COLO668 (cell line): ENCODE data around the gene CCDC12.

Source experiments
- DNase-seq: peaks from one replicate; lab custom pipeline; 2025; ENCODE audit not compliant: unreplicated experiment; lab: John Stamatoyannopoulos, UW

The CCDC12 gene

GRCh38 chr3:46976326-46977190, at the start of gene CCDC12:
Gene CCDC12, minus strand, starts transcription at chr3:46976745. Its CDS starts 13 bp downstream, at chr3:46976732.
- DNase-seq: peak; percentile 85

DNA sequence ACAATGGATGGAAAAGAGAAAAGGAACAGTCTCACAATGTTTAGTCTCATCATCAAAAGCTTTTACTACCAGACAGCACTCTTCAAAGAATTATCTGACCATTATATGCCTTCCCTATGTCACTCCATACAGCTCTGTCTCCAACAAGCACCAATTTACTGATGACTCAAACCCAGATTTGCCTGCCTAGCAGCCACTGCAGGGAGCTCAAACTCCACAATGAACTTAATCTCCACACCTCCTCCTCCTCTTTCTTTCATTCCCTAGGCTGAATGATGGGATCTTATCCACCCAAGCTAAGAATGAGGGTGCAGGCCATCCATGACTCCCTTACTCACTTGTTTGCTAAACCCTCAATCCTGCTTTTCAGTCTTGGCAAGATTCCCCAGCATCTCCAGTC, 48.4 kb upstream of the CCDC12 start:
- DNase-seq: no peak

DNA sequence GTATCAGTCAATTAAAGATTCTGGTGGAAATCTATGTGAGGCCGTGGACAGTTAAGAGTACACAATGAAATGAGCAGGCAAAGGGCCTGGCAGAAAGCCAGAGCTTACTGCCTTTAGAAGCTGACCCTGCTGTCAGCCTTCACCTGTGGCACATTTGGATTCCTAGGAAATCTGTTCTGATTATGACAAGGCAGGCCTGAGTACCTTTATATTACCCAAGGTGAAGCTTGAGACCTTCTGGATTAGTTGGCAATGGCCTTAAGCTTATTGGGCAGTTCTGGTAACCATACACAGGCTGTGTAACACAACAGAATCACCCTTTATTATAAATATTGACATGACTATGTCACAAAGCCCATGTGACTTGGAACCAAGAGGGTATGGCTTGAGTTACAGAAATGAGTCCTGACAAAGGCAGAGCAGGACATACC, 46.1 kb upstream of the CCDC12 start:
- DNase-seq: peak; percentile 48

GRCh38 chr3:47020311-47020710, 43.8 kb upstream of the CCDC12 start:
- no peak for DNase-seq

DNA sequence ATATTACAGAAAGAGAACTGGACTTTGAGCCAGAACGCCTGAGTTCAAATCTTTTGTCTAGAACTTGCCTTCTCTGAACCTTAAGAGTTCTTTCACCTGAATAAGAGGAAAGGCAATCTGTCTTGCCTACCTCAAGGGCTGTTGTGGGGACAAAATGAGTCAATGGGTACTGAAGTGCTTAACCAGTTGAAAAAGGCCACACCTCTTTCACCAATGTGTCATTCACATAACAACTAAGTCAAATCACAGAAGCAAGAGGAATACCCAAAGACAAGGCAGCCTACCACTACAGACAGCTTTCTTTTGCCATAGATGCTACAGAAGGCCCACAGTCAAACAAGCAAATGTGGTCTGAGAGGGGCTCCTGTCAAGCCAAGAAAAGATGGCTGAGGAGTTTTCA, 42.7 kb upstream of the CCDC12 start:
- no peak for DNase-seq

DNA sequence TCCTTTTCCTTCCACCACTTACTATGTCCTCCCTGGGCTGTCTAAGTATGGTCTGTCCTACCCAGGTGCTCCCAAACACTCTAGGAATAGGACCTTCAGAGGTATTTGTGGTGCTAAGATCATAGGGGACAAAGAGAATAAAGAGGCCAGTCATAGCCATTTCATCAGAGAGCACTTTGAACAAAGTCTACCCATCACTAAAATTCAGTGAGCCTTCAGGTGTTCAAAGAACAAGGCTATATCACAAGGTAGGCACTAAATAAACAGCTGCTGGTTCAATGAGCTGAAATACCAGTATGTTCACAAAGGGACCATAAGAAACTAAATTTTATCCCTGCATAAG, 41.7 kb upstream of the CCDC12 start:
- no peak for DNase-seq

DNA sequence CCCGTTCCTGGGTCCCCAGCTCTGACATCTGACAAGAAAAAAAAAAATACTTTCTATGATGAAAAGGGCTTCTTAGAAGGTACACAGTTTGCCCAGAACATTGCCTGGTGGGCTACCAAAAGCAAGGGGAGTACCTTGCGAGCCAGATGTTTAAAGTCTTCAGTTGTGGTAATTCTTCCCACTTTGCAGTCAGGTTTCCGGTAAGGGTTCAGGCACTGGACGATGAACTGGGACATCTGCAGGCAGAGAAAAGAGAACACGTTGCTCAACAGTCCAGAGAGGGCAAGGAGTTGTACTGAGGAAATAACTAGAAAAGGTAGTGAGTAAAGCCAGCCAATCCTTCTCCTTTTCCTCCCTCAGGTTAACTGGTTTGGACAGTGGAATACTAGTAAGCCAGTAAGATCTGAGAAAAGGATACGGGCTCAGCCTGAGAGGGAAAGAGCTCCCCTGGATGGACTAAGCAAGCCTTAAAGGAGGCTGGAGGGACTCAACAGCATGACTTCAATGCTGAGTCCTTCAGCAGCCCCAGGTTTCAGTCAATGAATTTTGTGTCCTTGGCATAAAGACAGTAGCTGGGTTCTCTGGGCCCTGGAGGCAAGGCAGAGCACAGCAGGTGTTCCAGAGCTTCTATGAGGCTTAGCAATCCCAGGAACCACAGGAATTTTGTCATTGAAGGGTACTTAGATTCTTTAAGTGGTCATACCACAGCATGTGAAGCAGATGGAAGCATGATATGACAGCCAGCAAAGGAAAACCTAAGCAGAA, 41.1 kb upstream of the CCDC12 start:
- DNase-seq: no peak

DNA sequence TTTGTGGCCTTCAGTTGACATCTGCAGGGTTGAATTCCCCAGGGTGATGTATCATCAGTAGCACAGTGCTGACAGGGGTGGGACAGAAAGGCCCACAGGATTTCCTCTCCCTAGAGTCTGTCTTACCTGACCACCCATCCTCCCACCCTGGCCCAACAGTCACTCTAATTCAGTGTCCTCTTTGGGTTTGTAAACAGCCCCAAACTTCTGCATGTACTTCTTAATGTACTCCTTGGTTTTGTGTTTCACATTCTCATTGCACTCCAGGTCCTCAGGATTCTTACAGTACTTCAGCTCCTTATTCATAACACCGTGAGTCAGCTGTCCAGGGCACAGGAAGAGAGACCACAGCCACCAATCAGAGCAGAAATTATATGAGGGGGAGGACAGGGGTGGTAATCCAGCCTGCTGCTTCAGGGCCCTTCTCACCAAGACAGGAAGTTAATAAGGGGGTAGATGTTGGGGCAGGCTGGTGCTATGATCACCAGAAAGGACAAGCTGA, 40.4 kb upstream of the CCDC12 start:
- DNase-seq: no peak

GRCh38 chr3:47016086-47016933, 39.8 kb upstream of the CCDC12 start:
- no peak for DNase-seq

DNA sequence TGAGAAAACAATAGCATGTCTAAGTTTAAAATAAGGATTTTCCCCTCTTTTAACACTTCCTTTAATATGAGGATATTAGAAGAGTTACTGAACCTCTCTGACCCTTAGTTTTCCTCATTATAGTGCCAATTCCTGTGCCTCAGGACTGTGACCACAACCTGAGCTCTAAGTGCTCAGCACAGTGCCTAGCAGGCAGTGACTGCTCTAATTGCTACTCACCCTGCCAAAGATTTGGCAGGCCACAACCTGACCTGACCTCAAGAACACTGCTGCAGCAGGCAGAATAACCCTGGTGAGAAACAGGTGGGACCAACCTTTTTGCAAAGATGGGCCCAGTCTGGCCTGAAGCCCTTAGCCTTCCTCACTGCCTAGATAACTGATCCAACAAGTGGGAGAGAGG, 38.6 kb upstream of the CCDC12 start:
- no peak for DNase-seq

DNA sequence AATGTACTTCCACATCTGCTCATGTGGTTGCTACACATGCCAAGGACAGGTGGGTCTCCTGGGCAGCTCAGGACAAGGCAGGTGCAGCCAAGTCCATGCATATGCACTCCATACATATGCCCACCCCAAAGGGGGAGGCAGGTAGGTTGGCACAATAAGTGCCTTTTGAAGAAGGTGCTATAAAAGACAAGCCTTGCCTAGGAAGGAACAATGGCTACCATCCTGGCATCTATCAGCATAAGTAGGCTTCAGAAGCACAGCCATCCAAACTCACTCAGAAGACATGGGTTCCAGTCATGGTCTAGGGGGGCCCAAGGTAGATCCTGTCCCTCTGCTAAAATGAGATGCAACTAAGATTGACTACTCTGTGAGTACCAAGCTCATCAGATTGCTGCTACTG, 37.5 kb upstream of the CCDC12 start:
- no peak for DNase-seq

- DNase-seq: no peak
Measured at GRCh38 chr3:47013231-47013630, 36.7 kb upstream of the CCDC12 start.

GRCh38 chr3:47012342-47013230, 36.0 kb upstream of the CCDC12 start:
- no peak for DNase-seq

GRCh38 chr3:47011371-47011770, 34.8 kb upstream of the CCDC12 start:
- DNase-seq: no peak

- DNase-seq: no peak
Measured at GRCh38 chr3:47010910-47011309, 34.4 kb upstream of the CCDC12 start.

DNA sequence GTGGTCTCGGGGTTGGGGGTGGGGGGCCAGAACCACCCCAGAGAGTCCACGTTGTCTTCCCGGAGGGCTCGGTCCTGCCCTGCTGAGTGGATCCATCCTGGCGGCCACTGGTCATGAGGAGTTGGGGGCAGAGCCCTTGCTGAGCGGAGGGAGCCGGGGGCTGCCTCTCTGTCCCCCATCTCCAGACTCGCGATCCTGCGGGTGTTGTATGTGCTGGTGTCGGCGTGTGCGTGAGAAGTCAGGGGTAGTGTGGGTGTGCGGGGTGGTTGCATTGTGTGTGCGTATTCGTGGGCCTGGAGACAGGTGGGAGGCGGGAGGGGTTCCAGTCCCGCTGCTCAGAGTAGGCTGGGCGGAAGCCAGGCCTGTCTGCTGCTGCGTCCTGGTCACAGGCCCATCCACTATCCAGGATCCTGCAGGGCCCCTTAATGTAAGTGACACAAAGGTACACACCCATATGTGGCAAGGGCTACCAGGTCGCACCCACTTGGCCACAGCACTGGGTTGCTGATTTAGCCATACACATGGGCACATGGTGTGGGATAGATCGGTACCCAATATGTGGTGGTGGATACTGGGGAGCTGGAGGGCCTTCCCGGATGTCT, 33.7 kb upstream of the CCDC12 start:
- no peak for DNase-seq

GRCh38 chr3:47009225-47010110, 32.9 kb upstream of the CCDC12 start:
- no peak for DNase-seq

DNA sequence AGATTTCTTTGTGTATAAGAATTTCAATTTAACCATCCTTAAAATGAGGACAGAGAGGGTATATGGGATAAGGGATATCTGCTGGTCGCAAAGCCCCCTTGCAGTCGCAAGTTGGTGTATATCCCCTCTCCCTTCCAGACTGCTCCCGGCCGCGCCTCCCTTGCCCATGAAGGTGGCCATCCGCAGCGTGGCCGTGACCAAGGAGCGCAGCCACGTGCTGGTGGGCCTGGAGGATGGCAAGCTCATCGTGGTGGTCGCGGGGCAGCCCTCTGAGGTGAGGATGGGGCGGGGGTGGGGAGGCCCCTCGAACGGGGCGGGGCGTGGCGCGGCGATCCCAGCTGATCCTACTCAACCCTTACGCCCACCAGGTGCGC, 32.3 kb upstream of the CCDC12 start:
- no peak for DNase-seq

GRCh38 chr3:47008234-47008796, 31.8 kb upstream of the CCDC12 start:
- no peak for DNase-seq
